HCT116 (cell line): ENCODE results near the gene DHRS7C.

Experiments used
- FOSL1 ChIP-seq: IDR thresholded peaks from 2 replicates; pipeline ENCODE4 v1.6.1; 2012; ENCODE audit warnings: low read depth
- POLR2AphosphoS5 ChIP-seq: IDR thresholded peaks from 2 replicates; pipeline ENCODE4 v1.6.1; 2011; ENCODE audit warnings: mild to moderate bottlenecking, low read depth, low read length, moderate library complexity
- TCF7L2 ChIP-seq: IDR thresholded peaks from 2 replicates; pipeline ENCODE4 v1.7.0; 2011; ENCODE audit warnings: borderline replicate concordance, inconsistent platforms; ENCODE audit not compliant: insufficient read depth, insufficient read length; ENCODE audit errors: extremely low read depth
- TF ChIP-seq, protein P1 (sequence below), 3 experiments: fragments of 200-600 bp in 1 of 3; sonication (generic) in 1 of 3; IDR thresholded peaks in 2 of 3; conservative IDR thresholded peaks in 1 of 3; 2 replicates each; pipeline ENCODE4 v1.5.1; 2012 to 2017; ENCODE audit warnings: low read depth in 2 of 3, low read length in 2 of 3, antibody characterized with exemption in 1 of 3, borderline replicate concordance in 1 of 3, control low read depth in 1 of 3, mild to moderate bottlenecking in 1 of 3, mixed read lengths in 1 of 3, mixed run types in 1 of 3, moderate library complexity in 1 of 3; ENCODE audit not compliant: insufficient read depth in 1 of 3

DNA sequence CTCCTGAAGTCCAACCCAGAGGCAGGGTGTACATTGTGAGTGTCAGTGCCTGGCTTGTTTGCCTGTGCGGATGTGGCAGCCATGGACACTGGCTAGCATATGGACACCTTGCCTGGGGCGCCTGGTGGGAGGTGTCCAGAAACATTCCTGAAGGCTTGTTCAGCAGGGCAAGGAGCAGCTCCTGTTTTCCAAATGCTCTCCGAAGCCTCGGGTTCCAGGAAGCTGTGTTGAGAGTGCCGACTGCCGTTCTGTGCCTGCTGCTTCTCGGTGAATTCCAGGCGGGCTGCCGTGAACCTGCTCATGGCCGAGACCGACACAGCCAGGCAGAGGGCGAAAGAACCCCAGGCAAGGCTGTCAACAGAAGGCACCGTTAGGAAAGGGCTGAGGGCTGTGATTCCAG, 10.9 kb upstream of the DHRS7C start:
- TF ChIP-seq POLR2AphosphoS5 (no peak), FOSL1 (peak; percentile 27; the same call in 1 of the 2 replicates), TCF7L2 (no peak)
- TF ChIP-seq, protein P1, sequence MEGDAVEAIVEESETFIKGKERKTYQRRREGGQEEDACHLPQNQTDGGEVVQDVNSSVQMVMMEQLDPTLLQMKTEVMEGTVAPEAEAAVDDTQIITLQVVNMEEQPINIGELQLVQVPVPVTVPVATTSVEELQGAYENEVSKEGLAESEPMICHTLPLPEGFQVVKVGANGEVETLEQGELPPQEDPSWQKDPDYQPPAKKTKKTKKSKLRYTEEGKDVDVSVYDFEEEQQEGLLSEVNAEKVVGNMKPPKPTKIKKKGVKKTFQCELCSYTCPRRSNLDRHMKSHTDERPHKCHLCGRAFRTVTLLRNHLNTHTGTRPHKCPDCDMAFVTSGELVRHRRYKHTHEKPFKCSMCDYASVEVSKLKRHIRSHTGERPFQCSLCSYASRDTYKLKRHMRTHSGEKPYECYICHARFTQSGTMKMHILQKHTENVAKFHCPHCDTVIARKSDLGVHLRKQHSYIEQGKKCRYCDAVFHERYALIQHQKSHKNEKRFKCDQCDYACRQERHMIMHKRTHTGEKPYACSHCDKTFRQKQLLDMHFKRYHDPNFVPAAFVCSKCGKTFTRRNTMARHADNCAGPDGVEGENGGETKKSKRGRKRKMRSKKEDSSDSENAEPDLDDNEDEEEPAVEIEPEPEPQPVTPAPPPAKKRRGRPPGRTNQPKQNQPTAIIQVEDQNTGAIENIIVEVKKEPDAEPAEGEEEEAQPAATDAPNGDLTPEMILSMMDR (IDR thresholded peaks at IDR 0.05 in 2 of 3, conservative IDR thresholded peaks at IDR 0.05 in 1 of 3; ENCODE audit: borderline replicate concordance in 1 of 3, insufficient read depth in 1 of 3, low read depth in 2 of 3, low read length in 2 of 3), result no peak
